PFSK-1 (cell line): ENCODE data around the gene PCBP1.

ENCODE experiments used
- POLR2AphosphoS5 ChIP-seq: IDR thresholded peaks from 2 replicates; pipeline ENCODE4 v1.6.1; 2012; ENCODE audit warnings: low read depth, mild to moderate bottlenecking, control low read depth, low read length, moderate library complexity
- TF ChIP-seq, protein P1 (sequence below), 2 experiments: IDR thresholded peaks; 2 replicates each; pipeline versions ENCODE4 v1.6.1 to v1.8.0; 2011 to 2012; ENCODE audit warnings: low read depth in 2 of 2, low read length in 2 of 2, control low read depth in 1 of 2, inconsistent platforms in 1 of 2, mild to moderate bottlenecking in 1 of 2, moderate library complexity in 1 of 2; ENCODE audit not compliant: insufficient read depth in 1 of 2

DNA sequence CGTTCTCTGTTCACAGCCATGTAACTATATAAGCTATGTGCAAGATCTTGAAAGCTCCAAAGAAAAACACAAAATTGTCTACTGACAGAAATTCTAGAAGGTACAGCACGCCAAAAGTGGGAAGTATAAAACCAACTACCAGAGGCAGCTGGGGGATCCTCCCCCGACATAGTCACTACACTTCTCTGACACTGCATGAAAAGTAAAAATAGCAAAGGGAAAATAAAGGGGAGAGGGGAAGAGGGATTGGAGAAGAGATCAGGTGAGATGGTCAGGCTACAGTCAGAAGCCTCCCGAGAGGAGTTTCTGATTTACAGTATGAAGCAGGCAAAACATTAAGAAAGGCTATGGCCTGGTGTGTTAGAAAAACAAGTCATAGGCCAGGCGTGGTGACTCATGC lies 39.8 kb upstream of the PCBP1 start:
- no peak for TF ChIP-seq POLR2AphosphoS5
- TF ChIP-seq, protein P1, sequence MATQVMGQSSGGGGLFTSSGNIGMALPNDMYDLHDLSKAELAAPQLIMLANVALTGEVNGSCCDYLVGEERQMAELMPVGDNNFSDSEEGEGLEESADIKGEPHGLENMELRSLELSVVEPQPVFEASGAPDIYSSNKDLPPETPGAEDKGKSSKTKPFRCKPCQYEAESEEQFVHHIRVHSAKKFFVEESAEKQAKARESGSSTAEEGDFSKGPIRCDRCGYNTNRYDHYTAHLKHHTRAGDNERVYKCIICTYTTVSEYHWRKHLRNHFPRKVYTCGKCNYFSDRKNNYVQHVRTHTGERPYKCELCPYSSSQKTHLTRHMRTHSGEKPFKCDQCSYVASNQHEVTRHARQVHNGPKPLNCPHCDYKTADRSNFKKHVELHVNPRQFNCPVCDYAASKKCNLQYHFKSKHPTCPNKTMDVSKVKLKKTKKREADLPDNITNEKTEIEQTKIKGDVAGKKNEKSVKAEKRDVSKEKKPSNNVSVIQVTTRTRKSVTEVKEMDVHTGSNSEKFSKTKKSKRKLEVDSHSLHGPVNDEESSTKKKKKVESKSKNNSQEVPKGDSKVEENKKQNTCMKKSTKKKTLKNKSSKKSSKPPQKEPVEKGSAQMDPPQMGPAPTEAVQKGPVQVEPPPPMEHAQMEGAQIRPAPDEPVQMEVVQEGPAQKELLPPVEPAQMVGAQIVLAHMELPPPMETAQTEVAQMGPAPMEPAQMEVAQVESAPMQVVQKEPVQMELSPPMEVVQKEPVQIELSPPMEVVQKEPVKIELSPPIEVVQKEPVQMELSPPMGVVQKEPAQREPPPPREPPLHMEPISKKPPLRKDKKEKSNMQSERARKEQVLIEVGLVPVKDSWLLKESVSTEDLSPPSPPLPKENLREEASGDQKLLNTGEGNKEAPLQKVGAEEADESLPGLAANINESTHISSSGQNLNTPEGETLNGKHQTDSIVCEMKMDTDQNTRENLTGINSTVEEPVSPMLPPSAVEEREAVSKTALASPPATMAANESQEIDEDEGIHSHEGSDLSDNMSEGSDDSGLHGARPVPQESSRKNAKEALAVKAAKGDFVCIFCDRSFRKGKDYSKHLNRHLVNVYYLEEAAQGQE (IDR thresholded peaks at IDR 0.05; ENCODE audit: insufficient read depth in 1 of 2, low read depth in 2 of 2, low read length in 2 of 2) = no peak
